Endothelial cell of umbilical vein (primary cell): Measurements from ENCODE around the gene RANBP3. TPM values are rescaled to one million over a fixed set of nuclear protein-coding genes. Genes with fewer than 3 reads are reported as not detected.

ENCODE experiments used
- BruUV-seq: library from RNA; stranded (reverse); fragments of 400-500 nt; replicated peaks from 2 replicates; lab custom pipeline; 2021; lab: Mats Ljungman, UMichigan
- CTCF ChIA-PET: fragments of 300-600, 350-600 bp; sonication (Branson Sonifier 250); formaldehyde crosslinking; loops from one replicate; lab custom pipeline; 2021; ENCODE audit warnings: antibody characterized with exemption, inconsistent platforms; lab: Charles Lee
- POLR2A ChIA-PET: fragments of 300-600, 350-600 bp; sonication (Branson Sonifier 250); formaldehyde crosslinking; loops from one replicate; lab custom pipeline; 2021; ENCODE audit warnings: antibody characterized with exemption, inconsistent platforms; lab: Charles Lee
- DNase-seq: peaks from one replicate; pipeline ENCODE4 v3.0.0-alpha.2; 2011; ENCODE audit warnings: low read depth, low spot score
- FAIRE-seq: peaks from 2 replicates; lab custom pipeline; 2011; peaks lifted over from hg19 to GRCh38; lab: Jason Lieb, UNC
- H2AFZ ChIP-seq: 2 replicates; pipeline ENCODE4 v1.6.0; 2012; ENCODE audit warnings: low read depth, low read length, control low read depth, inconsistent platforms
- H3K27ac ChIP-seq: 2 replicates; pipeline ENCODE4 v1.5.1; 2011; ENCODE audit warnings: low read depth, mild to moderate bottlenecking, control low read depth, low read length, moderate library complexity; ENCODE audit not compliant: insufficient read depth
- H3K27me3 ChIP-seq, 2 experiments: 2 replicates each; pipeline versions ENCODE4 v1.6.0 to v1.6.1; 2011; ENCODE audit warnings: low read length in 2 of 2, mixed read lengths in 1 of 2; ENCODE audit not compliant: control insufficient read depth in 2 of 2, insufficient read depth in 2 of 2
- H3K36me3 ChIP-seq, 2 experiments: 2 replicates in 1 of 2; 3 replicates in 1 of 2; pipeline ENCODE4 v1.5.1; 2011; ENCODE audit warnings: low read length in 2 of 2, mild to moderate bottlenecking in 1 of 2, moderate library complexity in 1 of 2; ENCODE audit not compliant: control insufficient read depth in 2 of 2, insufficient read depth in 2 of 2; ENCODE audit errors: extremely low read depth in 1 of 2
- H3K4me1 ChIP-seq: 3 replicates; pipeline ENCODE4 v1.5.1; 2011; ENCODE audit warnings: mild to moderate bottlenecking, low read length; ENCODE audit not compliant: control insufficient read depth, insufficient read depth; ENCODE audit errors: extremely low read depth
- H3K4me2 ChIP-seq: 2 replicates; pipeline ENCODE4 v1.6.1; 2011; ENCODE audit warnings: low read length, control low read depth, mixed read lengths; ENCODE audit not compliant: insufficient read depth
- H3K4me3 ChIP-seq, 3 experiments: fragments of 200-600 bp in 1 of 3; sonication (generic), shearing (Covaris generic) in 1 of 3; replicated peaks in 1 of 3; 2 replicates each; pipeline ENCODE4 v1.5.1; 2011 to 2016; ENCODE audit warnings: control low read depth in 3 of 3, low read length in 3 of 3, mild to moderate bottlenecking in 2 of 3, inconsistent platforms in 1 of 3, low read depth in 1 of 3, moderate library complexity in 1 of 3; ENCODE audit not compliant: insufficient read depth in 1 of 3
- H3K79me2 ChIP-seq: 2 replicates; pipeline ENCODE4 v1.6.0; 2012; ENCODE audit warnings: low read length, inconsistent platforms; ENCODE audit not compliant: control insufficient read depth, insufficient read depth
- H3K9ac ChIP-seq: replicated peaks from 2 replicates; pipeline ENCODE3; 2011; ENCODE audit warnings: low read length, control low read depth; ENCODE audit not compliant: insufficient read depth; ENCODE audit errors: extremely low read depth
- H3K9me1 ChIP-seq: replicated peaks from 3 replicates; pipeline ENCODE4 v1.6.0; 2011; ENCODE audit warnings: mild to moderate bottlenecking, low read length; ENCODE audit not compliant: control insufficient read depth, insufficient read depth; ENCODE audit errors: extremely low read depth
- H3K9me3 ChIP-seq: replicated peaks from 2 replicates; pipeline ENCODE4 v1.5.1; 2012; ENCODE audit warnings: low read length, inconsistent platforms; ENCODE audit not compliant: control insufficient read depth, insufficient read depth
- H4K20me1 ChIP-seq: replicated peaks from 2 replicates; pipeline ENCODE3; 2011; ENCODE audit warnings: mild to moderate bottlenecking, low read length; ENCODE audit not compliant: control insufficient read depth, insufficient read depth; ENCODE audit errors: extremely low read depth
- CTCF ChIP-seq, 2 donors: IDR thresholded peaks; 1 replicate in 1 of 2; 2 replicates in 1 of 2; pipeline ENCODE4 v1.5.1; 2011; ENCODE audit warnings: low read length in 2 of 2, mild to moderate bottlenecking in 2 of 2, moderate library complexity in 2 of 2, control low read depth in 1 of 2, inconsistent platforms in 1 of 2, low read depth in 1 of 2; ENCODE audit not compliant: insufficient read depth in 1 of 2; ENCODE audit errors: extremely low read depth in 1 of 2
- EZH2 ChIP-seq: IDR thresholded peaks from 2 replicates; pipeline ENCODE4 v1.6.1; 2012; ENCODE audit warnings: borderline replicate concordance, low read depth, mild to moderate bottlenecking, moderate library complexity, low read length, inconsistent platforms; ENCODE audit not compliant: severe bottlenecking
- JUN ChIP-seq: IDR thresholded peaks from 2 replicates; pipeline ENCODE4 v1.6.1; 2011; ENCODE audit warnings: borderline replicate concordance, low read depth; ENCODE audit not compliant: insufficient read length, insufficient read depth
- MAX ChIP-seq: IDR thresholded peaks from 2 replicates; pipeline ENCODE4 v1.6.1; 2011; ENCODE audit not compliant: insufficient read depth, insufficient read length
- MYC ChIP-seq: IDR thresholded peaks from one replicate; pipeline ENCODE4 v1.6.1; 2011; ENCODE audit warnings: mild to moderate bottlenecking, low read depth, low read length
- POLR2A ChIP-seq: IDR thresholded peaks from 2 replicates; pipeline ENCODE4 v1.6.1; 2012; ENCODE audit warnings: low read depth, mild to moderate bottlenecking, control low read depth, low read length
- dilution Hi-C: fragments of 300-500 bp; cut with MboI; formaldehyde crosslinking; loops from one replicate; pipeline ENCODE4 v1.15.0; 2019; ENCODE audit warnings: low sequenced_read_pairs; ENCODE audit not compliant: extremely low pct_ligation_motif_present
- intact Hi-C: fragments of 100-400 bp; cut with micrococcal nuclease; formaldehyde crosslinking; loops from one replicate; pipeline ENCODE4 v1.10.0; 2022
- polyA plus RNA-seq, 4 experiments: library from polyadenylated mRNA; depleted of rRNA in 3 of 4; stranded (reverse) in 3 of 4; unstranded in 1 of 4; fragments of >200 nt; gene quantifications; 2 replicates each; pipeline versions ENCODE4 v1.2.1 to v1.2.3, GENCODE V29; 2011 to 2012; ENCODE audit warnings: missing spikeins in 1 of 4
- total RNA-seq: library from RNA; stranded (reverse); gene quantifications from 2 replicates; pipeline ENCODE4 v1.2.3, GENCODE V29; 2021

RANBP3 gene
- total and polyA plus RNA-seq, 2 donors (not counting 3 experiments of a cell fraction or from before 2014, with no cell fraction given) = 72.3 to 85.3 TPM

GRCh38 chr19:5968431-5969373, 9.2 kb downstream of the RANBP3 start:
- peaks cover 16% of the 10 kb centered on the region for H3K4me1 ChIP-seq
- no TSS peak for BruUV-seq
- TF ChIP-seq JUN = no peak
- no peak for TF ChIP-seq MYC
- no peak for TF ChIP-seq EZH2
- no peak for TF ChIP-seq POLR2A
- TF ChIP-seq CTCF (IDR thresholded peaks at IDR 0.05; ENCODE audit: extremely low read depth in 1 of 2, insufficient read depth in 1 of 2, low read depth in 1 of 2, low read length in 2 of 2) = no peak
- TF ChIP-seq MAX = no peak
- no peak overlapping the region for H3K4me3 ChIP-seq
- DNase-seq = peak; percentile 54
- CTCF ChIA-PET = interaction anchor here (0.6 to 5.2 kb wide), 27 partner anchors 8 to 743 kb away, joined by 3 to 134 read pairs (median 7); partner anchors contain the start of genes CLPP, NDUFA11 and RANBP3
- peak overlapping the region; percentile 23 for H3K4me2 ChIP-seq
- FAIRE-seq = peak; percentile 42
- no peak overlapping the region for H2AFZ ChIP-seq
- peak overlapping the region; percentile 36 for H3K9ac ChIP-seq
- peaks cover 95% of the 10 kb centered on the region for H3K79me2 ChIP-seq
- H4K20me1 ChIP-seq = peaks cover 3% of the 10 kb centered on the region
- dilution Hi-C loops = no loop called here
- no peaks in the 10 kb centered on the region for H3K9me3 ChIP-seq
- POLR2A ChIA-PET = interaction anchor here (1.1 kb wide), 1 partner anchor 9 kb away, joined by 3 read pairs; the partner anchor contains the start of gene RANBP3
- H3K9me1 ChIP-seq = no peaks in the 10 kb centered on the region
- no peaks in the 10 kb centered on the region for H3K27me3 ChIP-seq
- H3K36me3 ChIP-seq = peaks cover 0 to 3% of the 10 kb centered on the region in 2 experiments
- intact Hi-C loops = loop anchor here (1.0 kb wide), 1 partner anchor 54 kb away; no protein-coding TSS in a partner anchor
- H3K27ac ChIP-seq = peak overlapping the region; percentile 61
